ENCODE measurements around the gene GALNT14.

DNA sequence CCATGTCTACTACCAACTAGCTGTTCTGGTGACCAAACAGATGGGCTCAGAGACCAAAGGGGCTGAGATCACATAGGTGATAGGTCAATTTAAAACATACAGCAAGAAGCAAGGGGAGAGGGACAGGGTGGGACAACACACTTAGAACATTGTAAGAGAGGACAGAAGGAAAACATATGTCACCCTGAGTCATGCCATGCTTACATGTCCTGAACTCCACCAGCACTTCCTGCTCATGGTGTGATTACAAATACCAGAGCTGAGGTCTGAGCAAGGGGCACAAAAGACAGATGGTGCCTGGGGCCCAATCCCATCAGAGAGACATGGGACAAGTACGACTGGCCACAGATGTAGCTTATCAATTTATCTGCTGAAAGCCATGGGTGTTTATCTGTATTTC lies 28.7 kb upstream of the GALNT14 start:
- no peak for TF ChIP-seq TOX (CRISPR knock-in tag; IDR thresholded peaks at IDR 0.05; ENCODE audit: borderline replicate concordance)
- TF ChIP-seq ZNF70 (CRISPR knock-in tag; IDR thresholded peaks at IDR 0.05) = no peak
- TF ChIP-seq, protein P1, sequence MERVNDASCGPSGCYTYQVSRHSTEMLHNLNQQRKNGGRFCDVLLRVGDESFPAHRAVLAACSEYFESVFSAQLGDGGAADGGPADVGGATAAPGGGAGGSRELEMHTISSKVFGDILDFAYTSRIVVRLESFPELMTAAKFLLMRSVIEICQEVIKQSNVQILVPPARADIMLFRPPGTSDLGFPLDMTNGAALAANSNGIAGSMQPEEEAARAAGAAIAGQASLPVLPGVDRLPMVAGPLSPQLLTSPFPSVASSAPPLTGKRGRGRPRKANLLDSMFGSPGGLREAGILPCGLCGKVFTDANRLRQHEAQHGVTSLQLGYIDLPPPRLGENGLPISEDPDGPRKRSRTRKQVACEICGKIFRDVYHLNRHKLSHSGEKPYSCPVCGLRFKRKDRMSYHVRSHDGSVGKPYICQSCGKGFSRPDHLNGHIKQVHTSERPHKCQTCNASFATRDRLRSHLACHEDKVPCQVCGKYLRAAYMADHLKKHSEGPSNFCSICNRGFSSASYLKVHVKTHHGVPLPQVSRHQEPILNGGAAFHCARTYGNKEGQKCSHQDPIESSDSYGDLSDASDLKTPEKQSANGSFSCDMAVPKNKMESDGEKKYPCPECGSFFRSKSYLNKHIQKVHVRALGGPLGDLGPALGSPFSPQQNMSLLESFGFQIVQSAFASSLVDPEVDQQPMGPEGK (CRISPR knock-in tag; IDR thresholded peaks at IDR 0.05; ENCODE audit: borderline replicate concordance) = no peak
- TF ChIP-seq ZFP3 (CRISPR knock-in tag; IDR thresholded peaks at IDR 0.05) = no peak
- no peak for TF ChIP-seq POU6F1 (CRISPR knock-in tag; IDR thresholded peaks at IDR 0.05; ENCODE audit: borderline replicate concordance, low read depth)
- TF ChIP-seq, protein P2, sequence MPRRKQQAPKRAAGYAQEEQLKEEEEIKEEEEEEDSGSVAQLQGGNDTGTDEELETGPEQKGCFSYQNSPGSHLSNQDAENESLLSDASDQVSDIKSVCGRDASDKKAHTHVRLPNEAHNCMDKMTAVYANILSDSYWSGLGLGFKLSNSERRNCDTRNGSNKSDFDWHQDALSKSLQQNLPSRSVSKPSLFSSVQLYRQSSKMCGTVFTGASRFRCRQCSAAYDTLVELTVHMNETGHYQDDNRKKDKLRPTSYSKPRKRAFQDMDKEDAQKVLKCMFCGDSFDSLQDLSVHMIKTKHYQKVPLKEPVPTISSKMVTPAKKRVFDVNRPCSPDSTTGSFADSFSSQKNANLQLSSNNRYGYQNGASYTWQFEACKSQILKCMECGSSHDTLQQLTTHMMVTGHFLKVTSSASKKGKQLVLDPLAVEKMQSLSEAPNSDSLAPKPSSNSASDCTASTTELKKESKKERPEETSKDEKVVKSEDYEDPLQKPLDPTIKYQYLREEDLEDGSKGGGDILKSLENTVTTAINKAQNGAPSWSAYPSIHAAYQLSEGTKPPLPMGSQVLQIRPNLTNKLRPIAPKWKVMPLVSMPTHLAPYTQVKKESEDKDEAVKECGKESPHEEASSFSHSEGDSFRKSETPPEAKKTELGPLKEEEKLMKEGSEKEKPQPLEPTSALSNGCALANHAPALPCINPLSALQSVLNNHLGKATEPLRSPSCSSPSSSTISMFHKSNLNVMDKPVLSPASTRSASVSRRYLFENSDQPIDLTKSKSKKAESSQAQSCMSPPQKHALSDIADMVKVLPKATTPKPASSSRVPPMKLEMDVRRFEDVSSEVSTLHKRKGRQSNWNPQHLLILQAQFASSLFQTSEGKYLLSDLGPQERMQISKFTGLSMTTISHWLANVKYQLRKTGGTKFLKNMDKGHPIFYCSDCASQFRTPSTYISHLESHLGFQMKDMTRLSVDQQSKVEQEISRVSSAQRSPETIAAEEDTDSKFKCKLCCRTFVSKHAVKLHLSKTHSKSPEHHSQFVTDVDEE (CRISPR knock-in tag; IDR thresholded peaks at IDR 0.05) = no peak
- no peak for TF ChIP-seq TCF4 (CRISPR knock-in tag; IDR thresholded peaks at IDR 0.05; ENCODE audit: borderline replicate concordance)
- TF ChIP-seq SNAI2 (CRISPR knock-in tag; IDR thresholded peaks at IDR 0.05) = no peak
- no peak for TF ChIP-seq GLIS3 (CRISPR knock-in tag; IDR thresholded peaks at IDR 0.05)
- TF ChIP-seq CSRNP3 (CRISPR knock-in tag; IDR thresholded peaks at IDR 0.05) = no peak
